Tibial artery (tissue), 4 donors: ENCODE measurements around the gene TNS1.

Source experiments
- DNase-seq, 2 donors: peaks; one replicate each; pipeline ENCODE4 v3.0.0-alpha.2; 2019
- H3K27ac ChIP-seq, 2 donors: fragments of 200-600 bp; sonication (generic) in 1 of 2; 1 replicate in 1 of 2; 2 replicates in 1 of 2; pipeline ENCODE4 v1.5.1; 2018 to 2019; ENCODE audit warnings: mild to moderate bottlenecking in 1 of 2
- H3K27me3 ChIP-seq, 2 donors: fragments of 200-600 bp; sonication (generic) in 1 of 2; one replicate each; pipeline versions ENCODE4 v1.5.1 to v1.6.0; 2016 to 2019
- H3K36me3 ChIP-seq, 3 donors: fragments of 200-600 bp; sonication (generic) in 2 of 3; one replicate each; pipeline ENCODE4 v1.5.1; 2016 to 2019; ENCODE audit warnings: mild to moderate bottlenecking in 2 of 3
- H3K4me1 ChIP-seq, 4 donors: fragments of 200-600 bp; sonication (generic) in 2 of 4; 1 replicate in 3 of 4; 2 replicates in 1 of 4; pipeline ENCODE4 v1.5.1; 2016 to 2019
- H3K4me3 ChIP-seq, 2 donors: fragments of 200-600 bp; sonication (generic) in 1 of 2; 1 replicate in 1 of 2; 2 replicates in 1 of 2; pipeline ENCODE4 v1.5.1; 2018 to 2019; ENCODE audit warnings: mild to moderate bottlenecking in 2 of 2
- H3K9me3 ChIP-seq, 3 donors: fragments of 200-600 bp; sonication (generic) in 1 of 3; one replicate each; pipeline ENCODE4 v1.5.1; 2016 to 2019
- intact Hi-C: fragments of 100-400 bp; cut with DNase I; formaldehyde crosslinking; loops from one replicate; pipeline ENCODE4 v1.15.0; 2023; ENCODE audit warnings: low total_unique reads
- TF ChIP-seq, protein P1 (sequence below), 2 experiments: fragments of 200-600 bp in 1 of 2; fragments of 450-650 bp in 1 of 2; IDR thresholded peaks; one replicate each; pipeline ENCODE4 v1.5.1; 2017 to 2019; ENCODE audit warnings: antibody characterized with exemption in 2 of 2, mild to moderate bottlenecking in 1 of 2, moderate library complexity in 1 of 2

Gene TNS1

DNA sequence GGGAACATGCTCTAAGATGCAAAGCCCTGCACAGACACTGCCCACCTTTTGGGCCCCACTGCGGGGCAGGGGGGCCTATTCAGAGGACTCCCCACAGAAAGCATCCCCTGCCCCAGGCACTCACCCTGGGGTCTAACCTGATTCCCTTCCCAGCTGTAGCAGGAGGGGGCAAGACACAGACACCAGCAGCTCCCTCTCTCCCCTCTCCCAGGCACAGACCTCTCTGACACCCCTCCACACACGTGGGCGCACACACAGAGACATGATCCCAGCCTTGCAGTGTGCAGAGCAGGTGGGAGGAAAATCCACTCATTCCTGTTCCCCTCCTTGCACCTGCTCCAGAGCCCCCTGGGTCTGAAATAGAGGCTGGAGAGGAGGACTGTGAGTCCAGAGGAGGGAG, 10.7 kb downstream of the TNS1 start:
- TF ChIP-seq, protein P1, sequence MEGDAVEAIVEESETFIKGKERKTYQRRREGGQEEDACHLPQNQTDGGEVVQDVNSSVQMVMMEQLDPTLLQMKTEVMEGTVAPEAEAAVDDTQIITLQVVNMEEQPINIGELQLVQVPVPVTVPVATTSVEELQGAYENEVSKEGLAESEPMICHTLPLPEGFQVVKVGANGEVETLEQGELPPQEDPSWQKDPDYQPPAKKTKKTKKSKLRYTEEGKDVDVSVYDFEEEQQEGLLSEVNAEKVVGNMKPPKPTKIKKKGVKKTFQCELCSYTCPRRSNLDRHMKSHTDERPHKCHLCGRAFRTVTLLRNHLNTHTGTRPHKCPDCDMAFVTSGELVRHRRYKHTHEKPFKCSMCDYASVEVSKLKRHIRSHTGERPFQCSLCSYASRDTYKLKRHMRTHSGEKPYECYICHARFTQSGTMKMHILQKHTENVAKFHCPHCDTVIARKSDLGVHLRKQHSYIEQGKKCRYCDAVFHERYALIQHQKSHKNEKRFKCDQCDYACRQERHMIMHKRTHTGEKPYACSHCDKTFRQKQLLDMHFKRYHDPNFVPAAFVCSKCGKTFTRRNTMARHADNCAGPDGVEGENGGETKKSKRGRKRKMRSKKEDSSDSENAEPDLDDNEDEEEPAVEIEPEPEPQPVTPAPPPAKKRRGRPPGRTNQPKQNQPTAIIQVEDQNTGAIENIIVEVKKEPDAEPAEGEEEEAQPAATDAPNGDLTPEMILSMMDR (IDR thresholded peaks at IDR 0.05): no peak
- intact Hi-C loops: loop anchor here (5.0 kb wide), 2 partner anchors 40 to 105 kb away; no protein-coding TSS in a partner anchor
- H3K27ac ChIP-seq: no peak overlapping the region

DNA sequence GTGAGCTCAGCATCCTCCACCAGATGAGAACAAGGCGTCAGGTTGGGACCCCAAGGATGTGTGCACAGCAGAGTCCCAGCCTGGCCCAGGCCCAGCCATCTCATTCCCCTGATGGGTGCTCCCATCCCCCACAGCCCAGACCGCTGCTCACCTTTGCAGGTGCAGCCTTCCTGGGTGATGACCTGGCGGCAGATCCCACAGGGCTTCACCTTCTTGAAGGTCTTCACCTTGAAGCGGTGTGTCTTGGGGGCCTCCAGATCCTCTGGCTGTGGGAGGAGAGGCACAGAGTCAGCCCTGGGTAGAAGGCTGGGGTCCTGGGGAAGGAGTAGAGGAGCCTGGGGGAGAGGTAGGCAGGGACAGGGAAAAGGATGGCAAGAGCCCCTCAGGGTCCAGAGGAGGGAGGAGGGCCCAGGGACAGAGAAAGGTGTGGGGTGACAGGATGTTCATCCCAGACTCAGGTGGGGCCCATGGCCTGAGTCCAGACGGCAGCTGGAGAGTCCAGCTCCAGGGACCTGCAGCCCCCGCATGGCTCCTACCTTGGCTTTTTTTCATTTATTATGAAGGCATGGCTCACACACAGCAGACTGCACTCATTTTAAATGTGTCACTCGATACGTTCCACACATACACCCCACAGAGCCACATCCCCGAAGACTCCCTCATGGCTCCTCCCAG, 11.9 kb downstream of the TNS1 start:
- TF ChIP-seq, protein P1 (IDR thresholded peaks at IDR 0.05): no peak
- DNase-seq: peak in 1 of 2 donors; percentile 64
- Histone ChIP-seq H3K27ac (no peak overlapping the region), H3K9me3 (no peaks in the 10 kb centered on the region), H3K4me1 (peaks cover 0 to 46% (median 41%) of the 10 kb centered on the region in 4 donors), H3K27me3 (no peaks in the 10 kb centered on the region), H3K4me3 (no peak overlapping the region), H3K36me3 (peaks cover 0 to 31% (median 0%) of the 10 kb centered on the region in 3 donors)
- intact Hi-C loops: loop anchor here (5.0 kb wide), 2 partner anchors 41 to 104 kb away; no protein-coding TSS in a partner anchor

More for the DNA sequence above, 10.7 kb downstream of the TNS1 start:
- no peaks in the 10 kb centered on the region for H3K9me3 ChIP-seq
- H3K4me1 ChIP-seq: peaks cover 0 to 57% (median 52%) of the 10 kb centered on the region in 4 donors
- DNase-seq: peak; percentile 19 to 58
- H3K27me3 ChIP-seq: no peaks in the 10 kb centered on the region
- H3K4me3 ChIP-seq: no peak overlapping the region
- H3K36me3 ChIP-seq: peaks cover 0 to 23% (median 0%) of the 10 kb centered on the region in 3 donors

DNA sequence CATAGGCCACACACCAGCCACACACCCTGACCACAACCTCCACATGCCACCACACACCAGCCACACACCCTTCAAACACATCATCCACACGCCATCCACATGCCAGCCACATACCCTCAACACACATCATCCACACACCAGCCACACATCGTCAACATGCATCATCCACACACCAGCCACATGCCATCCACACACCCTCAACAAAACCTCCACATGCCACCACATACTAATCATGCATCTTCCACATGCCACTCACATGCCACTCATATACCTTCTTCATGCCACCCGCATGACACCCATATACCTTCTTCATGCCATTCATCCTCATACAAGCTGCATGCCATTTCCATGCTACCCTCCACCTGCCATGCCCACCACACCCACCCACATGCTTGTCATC, 12.4 kb downstream of the TNS1 start:
- Histone ChIP-seq H3K9me3 (no peaks in the 10 kb centered on the region), H3K4me3 (no peak overlapping the region), H3K27ac (no peak overlapping the region), H3K4me1 (peaks cover 0 to 41% (median 36%) of the 10 kb centered on the region in 4 donors), H3K36me3 (peaks cover 0 to 31% (median 0%) of the 10 kb centered on the region in 3 donors), H3K27me3 (no peaks in the 10 kb centered on the region)
- DNase-seq: peak in 1 of 2 donors; percentile 44
- intact Hi-C loops: loop anchor here (5.0 kb wide), 2 partner anchors 42 to 103 kb away; no protein-coding TSS in a partner anchor
- TF ChIP-seq, protein P1 (IDR thresholded peaks at IDR 0.05): no peak

DNA sequence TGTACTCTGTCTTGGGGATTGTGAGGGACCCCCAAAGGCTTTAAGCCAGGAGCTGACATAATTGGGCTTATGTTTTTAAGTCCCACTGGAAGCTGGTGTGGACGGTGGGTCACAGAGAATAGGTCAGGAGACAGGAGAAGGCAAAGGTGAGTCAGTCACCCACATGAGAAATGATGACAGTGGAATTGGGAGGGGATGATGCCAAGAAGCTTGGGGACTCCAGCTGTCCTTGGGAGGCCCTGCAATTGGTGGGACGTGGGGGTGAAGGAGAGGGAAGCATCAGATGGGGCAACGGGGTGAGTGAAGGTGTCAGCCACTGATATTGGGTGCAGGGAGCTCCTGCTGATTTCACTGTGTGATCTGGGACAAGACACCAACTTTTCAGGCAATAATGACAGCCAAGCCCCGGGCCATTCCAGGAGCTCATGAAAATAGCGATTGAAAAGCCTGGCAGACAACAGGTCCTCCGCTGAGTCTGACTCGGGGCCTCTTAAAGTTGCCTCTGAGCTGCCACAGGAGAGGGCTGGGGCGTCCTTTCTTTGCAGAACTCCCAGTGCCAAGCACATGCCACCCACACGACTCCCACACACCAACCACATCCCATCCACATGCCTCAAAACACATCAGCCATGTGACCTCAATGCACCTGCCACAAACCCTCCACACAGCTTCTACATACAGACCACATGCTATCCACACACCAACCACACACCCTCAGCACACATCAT, 13.4 kb downstream of the TNS1 start:
- H3K4me1 ChIP-seq: peaks cover 0 to 31% (median 25%) of the 10 kb centered on the region in 4 donors
- peaks cover 0 to 28% (median 0%) of the 10 kb centered on the region in 3 donors for H3K36me3 ChIP-seq
- no peaks in the 10 kb centered on the region for H3K27me3 ChIP-seq
- H3K4me3 ChIP-seq: no peak overlapping the region
- TF ChIP-seq, protein P1 (IDR thresholded peaks at IDR 0.05): no peak
- peak in 1 of 2 donors; percentile 62 for DNase-seq
- intact Hi-C loops: loop anchor here (2.0 kb wide), 2 partner anchors 45 to 199 kb away; no protein-coding TSS in a partner anchor
- H3K27ac ChIP-seq: peak overlapping the region; percentile 16 to 63
- no peaks in the 10 kb centered on the region for H3K9me3 ChIP-seq

DNA sequence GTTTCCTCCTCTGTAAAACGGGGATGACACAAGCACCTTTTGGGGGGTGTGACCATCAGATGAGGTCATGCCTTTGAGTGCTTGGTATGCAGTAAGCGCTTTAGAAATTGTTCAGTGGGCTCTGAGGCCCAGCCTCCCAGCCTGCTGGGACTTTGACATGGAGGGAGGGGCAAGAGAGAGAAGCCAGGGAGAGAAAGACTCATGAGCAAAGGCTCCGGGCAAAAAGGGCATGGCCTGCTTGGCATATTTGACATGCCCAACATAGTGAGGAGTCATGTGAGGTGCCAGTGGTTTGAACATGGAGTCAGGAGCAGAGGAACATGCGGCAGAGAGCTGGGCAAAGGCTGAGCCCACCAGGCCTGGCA, 14.0 kb downstream of the TNS1 start:
- Histone ChIP-seq H3K27ac (peak overlapping the region; percentile 16 to 63), H3K4me1 (peaks cover 0 to 25% (median 20%) of the 10 kb centered on the region in 4 donors), H3K9me3 (no peaks in the 10 kb centered on the region), H3K27me3 (no peaks in the 10 kb centered on the region), H3K36me3 (peaks cover 0 to 25% (median 0%) of the 10 kb centered on the region in 3 donors), H3K4me3 (no peak overlapping the region)
- DNase-seq: no peak
- TF ChIP-seq, protein P1 (IDR thresholded peaks at IDR 0.05): no peak
- intact Hi-C loops: loop anchor here (2.0 kb wide), 2 partner anchors 44 to 198 kb away; no protein-coding TSS in a partner anchor
